NT2/D1 (cell line): ENCODE measurements around the gene CCDC34.

Experiments
- SUZ12 ChIP-seq: IDR thresholded peaks from 2 replicates; pipeline ENCODE4 v1.6.1; 2011; ENCODE audit not compliant: insufficient read length, insufficient read depth; ENCODE audit errors: extremely low read depth
- YY1 ChIP-seq: IDR thresholded peaks from 2 replicates; pipeline ENCODE4 v1.6.1; 2011; ENCODE audit not compliant: insufficient read length, insufficient read depth
- ZNF274 ChIP-seq: IDR thresholded peaks from 2 replicates; pipeline ENCODE4 v1.6.1; 2011; ENCODE audit warnings: mild to moderate bottlenecking, low read depth, low read length

GRCh38 chr11:27315836-27316235 is 47.2 kb downstream of the CCDC34 start:
- no peak for TF ChIP-seq YY1
- TF ChIP-seq ZNF274, result no peak
- no peak for TF ChIP-seq SUZ12
